Endothelial cell of umbilical vein (primary cell): ENCODE measurements around the gene CCSER1.
"Not testable (repeated sequence)": the region's sequence is repeated elsewhere in the genome, so short reads cannot be mapped to it uniquely, and the experiment has no call there.

Source experiments
- POLR2A ChIP-seq: IDR thresholded peaks from 2 replicates; pipeline ENCODE4 v1.6.1; 2012; ENCODE audit warnings: low read depth, mild to moderate bottlenecking, control low read depth, low read length
- TF ChIP-seq, protein P1 (sequence below), 2 donors: IDR thresholded peaks; 1 replicate in 1 of 2; 2 replicates in 1 of 2; pipeline ENCODE4 v1.5.1; 2011; ENCODE audit warnings: low read length in 2 of 2, mild to moderate bottlenecking in 2 of 2, moderate library complexity in 2 of 2, control low read depth in 1 of 2, inconsistent platforms in 1 of 2, low read depth in 1 of 2; ENCODE audit not compliant: insufficient read depth in 1 of 2; ENCODE audit errors: extremely low read depth in 1 of 2

DNA sequence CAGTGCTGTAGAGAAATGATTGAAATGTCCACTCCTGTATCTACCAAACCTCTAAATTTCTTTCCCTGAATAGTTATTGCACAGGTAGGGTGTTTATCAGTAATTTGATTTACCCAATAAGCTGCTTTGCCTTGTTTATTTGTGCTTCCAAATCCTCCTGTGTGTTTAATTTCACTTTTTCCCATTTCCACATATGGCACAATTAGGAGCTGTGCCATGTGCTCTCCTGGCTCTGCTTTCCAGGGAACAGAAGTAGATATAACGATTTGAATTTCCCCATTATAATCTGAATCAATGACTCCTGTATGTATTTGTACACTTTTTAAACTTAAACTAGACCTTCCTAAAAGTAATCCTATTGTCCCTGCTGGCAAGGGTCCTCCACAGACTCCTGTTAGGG, 1057.9 kb downstream of the CCSER1 start:
- TF ChIP-seq, protein P1, sequence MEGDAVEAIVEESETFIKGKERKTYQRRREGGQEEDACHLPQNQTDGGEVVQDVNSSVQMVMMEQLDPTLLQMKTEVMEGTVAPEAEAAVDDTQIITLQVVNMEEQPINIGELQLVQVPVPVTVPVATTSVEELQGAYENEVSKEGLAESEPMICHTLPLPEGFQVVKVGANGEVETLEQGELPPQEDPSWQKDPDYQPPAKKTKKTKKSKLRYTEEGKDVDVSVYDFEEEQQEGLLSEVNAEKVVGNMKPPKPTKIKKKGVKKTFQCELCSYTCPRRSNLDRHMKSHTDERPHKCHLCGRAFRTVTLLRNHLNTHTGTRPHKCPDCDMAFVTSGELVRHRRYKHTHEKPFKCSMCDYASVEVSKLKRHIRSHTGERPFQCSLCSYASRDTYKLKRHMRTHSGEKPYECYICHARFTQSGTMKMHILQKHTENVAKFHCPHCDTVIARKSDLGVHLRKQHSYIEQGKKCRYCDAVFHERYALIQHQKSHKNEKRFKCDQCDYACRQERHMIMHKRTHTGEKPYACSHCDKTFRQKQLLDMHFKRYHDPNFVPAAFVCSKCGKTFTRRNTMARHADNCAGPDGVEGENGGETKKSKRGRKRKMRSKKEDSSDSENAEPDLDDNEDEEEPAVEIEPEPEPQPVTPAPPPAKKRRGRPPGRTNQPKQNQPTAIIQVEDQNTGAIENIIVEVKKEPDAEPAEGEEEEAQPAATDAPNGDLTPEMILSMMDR (IDR thresholded peaks at IDR 0.05; ENCODE audit: extremely low read depth in 1 of 2, insufficient read depth in 1 of 2, low read depth in 1 of 2, low read length in 2 of 2) = not testable (repeated sequence)
- not testable (repeated sequence) for TF ChIP-seq POLR2A
